NOMO-1 treated with DMSO at 0.1 percent for 48 hours (cell line): ENCODE measurements around the gene AMN.

Experiments
- DNase-seq: peaks from one replicate; lab custom pipeline; 2025; ENCODE audit not compliant: unreplicated experiment; lab: John Stamatoyannopoulos, UW

AMN gene

DNA sequence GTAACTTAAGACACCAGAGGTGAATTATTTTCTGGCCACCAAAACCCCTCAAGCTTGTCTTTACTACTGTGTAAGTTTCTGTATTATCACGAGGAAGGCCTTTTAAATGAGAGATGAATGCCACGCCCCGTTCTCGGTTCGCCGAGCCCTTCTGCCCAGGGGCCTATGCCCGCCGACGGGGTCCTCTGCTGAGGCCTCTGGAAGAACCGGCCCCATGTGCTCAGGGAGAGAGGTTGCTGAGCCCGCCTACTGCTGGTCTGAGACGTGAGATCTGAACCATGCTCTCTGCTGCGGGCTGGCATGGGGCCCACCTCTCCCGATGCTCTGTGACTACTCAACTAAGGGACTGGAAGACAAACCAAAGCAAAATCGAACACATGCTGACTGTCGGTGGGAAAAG, 21.0 kb downstream of the AMN start:
- DNase-seq: no peak

DNA sequence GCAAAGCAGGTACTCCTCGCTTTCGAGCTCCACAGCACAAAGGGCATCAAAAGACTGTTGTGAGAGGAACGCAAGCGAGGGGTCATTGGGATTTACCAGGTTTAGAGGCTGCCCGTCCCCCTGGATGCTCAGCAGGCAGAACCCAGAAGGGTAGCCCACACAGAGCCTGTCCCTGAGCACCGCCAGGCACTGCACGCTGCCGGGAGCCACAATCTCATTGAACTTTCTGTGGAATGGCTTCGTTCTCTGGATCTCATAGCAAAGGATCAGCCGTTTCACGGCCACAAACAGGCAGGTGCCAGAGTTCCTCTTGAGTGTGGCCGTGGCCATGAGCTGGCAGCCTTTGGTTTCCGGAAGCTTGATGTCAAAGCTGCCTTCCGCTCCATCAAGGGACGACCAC, 21.5 kb downstream of the AMN start:
- no peak for DNase-seq

DNA sequence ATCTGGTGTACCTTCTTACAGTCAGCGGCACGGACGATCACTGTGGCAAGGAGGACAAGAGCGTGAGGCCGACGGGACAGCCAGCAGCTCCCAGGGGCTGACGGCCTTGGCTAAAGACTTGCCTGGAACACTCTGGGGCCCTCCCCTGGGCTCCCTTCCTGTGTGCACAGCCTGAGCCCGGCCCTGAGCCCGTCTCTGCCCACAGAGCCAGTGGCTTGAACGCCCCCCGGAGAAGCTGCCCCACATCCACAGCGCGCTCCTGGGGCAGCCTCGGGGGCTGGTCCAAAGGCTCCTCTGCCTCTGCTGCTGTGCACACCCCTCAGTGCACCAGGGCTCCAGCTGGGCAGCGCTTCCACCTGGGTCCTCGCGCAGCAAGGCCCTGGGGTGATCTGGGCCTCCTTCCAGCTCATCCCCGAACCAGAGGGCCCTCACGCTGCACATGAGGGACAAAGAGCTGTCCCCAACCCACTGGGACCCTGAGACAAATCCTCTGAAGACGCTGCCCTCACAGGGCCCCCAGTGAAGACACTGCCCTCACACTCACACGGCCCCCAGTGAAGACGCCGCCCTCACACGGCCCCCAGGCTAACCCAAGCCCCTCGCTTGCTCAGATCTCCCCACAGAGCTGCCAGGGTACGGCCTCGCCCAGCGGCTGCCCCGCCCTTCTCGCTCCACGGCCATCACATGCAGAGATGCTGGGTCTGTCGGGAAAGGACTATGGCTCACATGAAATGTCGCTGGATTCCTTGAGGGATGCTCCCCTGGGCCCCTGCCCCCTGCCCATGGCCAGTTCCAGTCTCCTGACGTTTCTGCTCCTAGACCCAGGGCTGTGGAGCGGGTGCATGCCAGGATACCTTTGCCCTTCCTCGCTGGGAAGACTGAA, 22.2 kb downstream of the AMN start:
- no peak for DNase-seq

DNA sequence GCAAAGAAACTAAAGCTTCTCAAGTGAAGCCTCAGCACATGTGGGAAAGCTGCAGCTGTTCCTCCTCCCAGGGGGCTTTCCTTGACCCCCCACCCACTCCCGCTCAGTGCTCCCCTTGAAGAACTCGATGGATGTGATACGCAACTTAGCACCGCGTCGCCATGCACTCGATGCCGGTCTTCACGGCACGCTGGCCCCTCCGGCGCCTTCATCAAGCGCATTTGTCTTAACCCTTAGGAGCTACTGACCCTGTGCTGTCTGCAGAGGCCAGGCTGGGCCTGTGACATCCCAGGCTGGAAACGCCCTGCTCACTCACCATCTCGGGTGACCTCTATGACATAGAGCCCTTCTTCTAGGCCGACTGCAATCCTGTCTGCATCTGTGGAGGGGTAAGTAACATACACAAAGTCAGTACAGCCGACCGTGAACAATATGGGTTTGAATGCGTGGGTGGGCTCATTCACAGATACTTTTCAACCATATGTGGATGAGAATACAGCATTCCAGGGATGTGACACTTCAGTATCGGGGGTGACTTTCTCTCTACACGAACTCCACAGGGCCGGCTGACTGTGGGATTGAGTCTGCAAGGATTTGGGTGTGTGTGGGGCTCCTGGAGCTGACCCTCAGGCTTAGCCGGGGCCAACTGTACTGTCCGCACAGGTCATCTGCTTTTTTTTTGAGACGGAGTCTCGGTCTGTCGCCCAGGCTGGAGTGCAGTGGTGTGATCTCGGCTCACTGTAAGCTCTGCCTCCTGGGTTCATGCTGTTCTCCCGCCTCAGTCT, 23.1 kb downstream of the AMN start:
- DNase-seq: no peak

DNA sequence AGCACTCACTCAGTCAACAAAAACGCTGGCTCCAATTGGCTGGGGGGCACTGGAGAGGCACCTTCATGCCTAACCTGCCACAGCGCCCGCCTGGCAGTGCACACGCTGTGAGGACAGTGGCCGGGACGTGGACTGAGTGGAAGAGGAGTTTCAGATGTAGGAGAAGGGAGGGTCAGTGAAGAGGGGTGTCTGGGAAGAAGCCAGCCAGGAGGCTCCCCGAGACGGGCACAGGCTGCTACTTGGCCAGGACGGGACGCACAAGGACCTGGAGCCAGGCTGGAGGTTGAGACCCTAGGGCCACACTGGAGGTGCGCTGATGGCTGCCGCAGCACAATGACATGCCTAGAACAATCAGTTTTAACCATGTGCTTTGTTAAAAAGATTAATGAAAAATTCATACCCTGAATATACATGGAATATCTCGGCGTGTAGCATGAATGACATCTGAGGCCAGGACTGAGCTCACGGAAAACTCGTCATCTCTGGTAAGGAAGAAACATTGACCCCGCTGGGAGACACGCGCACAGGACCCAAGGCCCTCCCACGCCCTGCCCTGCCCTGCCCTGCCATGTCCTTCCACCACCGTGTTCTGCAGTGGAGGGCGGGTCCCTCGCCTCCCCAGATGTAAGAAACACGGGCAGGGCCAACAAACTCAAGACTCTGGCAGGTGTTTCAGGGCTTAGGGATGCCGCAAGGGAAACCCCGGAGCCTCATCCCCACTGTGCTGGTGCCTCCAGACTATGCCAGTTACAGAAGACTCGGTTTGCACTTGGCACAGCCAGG, 25.0 kb downstream of the AMN start:
- no peak for DNase-seq

DNA sequence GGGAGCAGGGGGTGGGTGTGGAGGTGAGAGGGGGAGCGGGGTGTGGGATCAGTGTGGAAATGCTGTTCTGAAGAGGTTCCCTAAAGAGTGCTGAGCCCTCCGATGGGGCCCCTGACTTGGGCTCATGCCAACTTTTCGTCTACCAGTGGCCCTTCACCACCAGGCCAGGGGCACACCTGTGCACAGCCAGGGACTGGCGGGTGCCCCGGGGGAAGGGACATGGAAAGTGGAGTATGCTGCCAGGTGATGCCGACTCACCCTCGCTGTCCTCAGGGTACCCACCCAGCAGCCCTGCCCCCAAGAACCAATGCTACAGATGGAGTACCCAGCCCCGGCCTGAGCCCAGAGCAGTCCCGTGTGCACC, 26.2 kb downstream of the AMN start:
- no peak for DNase-seq

DNA sequence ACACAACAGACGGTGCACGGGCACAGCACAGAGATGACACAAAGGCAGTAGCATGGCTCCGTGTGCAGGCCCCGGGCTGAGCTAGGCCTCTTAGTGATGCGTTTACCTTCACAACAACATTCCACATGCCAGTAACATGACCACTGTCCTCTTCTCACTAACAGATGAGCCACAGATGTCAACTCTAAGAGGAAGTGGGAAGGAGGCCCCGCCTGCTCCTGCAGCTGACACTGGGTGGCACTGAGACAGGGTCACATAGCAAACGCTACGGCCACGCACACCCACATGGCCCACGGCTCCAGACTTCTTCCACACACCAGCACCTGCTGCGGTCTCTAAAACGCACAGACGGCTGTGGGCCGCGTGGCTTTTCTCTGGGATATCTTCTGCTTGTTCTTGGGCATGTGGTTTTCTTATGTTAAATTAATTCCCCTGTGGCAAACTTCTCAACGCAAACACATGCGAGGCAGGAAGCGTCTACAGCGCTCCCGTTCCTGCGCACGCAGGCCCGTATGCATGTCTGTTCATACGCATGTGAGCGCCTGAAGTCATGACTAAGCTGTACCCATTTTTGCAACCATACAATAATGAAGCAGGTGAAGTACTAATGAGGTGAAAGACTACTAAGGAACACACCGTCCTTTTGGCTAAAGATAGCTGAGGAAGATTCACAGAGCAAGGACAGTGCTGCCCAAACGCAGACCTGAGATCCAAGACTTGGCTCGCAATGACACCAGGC, 26.8 kb downstream of the AMN start:
- peak; percentile 73 for DNase-seq

DNA sequence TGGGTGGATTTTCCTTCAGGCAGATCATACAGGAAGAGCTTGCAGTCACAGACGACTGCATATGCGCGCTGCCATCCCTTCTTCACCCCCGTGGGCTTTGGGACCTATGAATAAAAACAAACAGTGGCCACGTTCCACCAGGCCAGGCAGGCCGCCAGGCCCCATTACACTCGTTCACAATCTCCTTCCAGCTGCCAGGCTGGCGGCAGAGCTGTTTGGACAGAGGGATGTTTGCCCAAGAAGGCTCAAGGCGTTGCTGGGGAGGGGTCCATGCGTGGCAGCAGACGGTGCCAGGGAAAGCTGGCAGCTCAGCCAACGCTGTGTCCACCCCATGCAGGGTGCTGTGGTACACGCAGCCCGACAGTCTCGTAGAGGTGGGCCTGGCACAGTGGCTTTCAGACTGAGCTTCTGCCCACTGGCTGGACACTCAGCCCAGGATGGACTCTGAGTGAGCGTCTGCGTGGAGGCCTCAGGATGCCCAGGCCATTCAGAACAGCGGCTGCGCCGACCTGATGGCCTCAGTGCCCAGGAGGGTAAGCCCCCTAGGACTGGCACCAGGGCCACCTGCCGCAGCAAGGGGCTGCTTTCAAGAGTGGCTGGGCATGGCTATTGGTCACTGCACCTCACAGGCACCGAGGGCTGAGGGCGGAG, 27.5 kb downstream of the AMN start:
- DNase-seq: no peak

DNA sequence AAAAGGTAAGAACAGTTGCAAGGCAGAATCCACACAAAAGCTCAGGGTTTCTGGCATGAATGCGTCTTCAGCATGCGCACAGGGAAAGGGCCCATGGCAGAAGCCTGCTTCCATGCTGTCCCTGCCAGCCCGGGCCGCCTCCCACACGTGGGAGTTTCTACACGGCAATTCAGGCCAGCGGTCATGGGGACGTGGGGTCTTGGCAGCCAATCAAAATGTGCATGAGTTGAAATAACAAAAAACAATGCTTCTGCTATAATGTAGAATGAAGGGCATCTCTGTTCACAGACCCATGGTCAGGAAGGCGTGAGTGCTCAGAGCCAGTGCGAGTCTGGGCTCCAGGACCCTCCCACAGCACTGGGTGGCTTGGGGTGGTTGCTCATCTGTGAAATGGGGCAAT, 28.6 kb downstream of the AMN start:
- no peak for DNase-seq

DNA sequence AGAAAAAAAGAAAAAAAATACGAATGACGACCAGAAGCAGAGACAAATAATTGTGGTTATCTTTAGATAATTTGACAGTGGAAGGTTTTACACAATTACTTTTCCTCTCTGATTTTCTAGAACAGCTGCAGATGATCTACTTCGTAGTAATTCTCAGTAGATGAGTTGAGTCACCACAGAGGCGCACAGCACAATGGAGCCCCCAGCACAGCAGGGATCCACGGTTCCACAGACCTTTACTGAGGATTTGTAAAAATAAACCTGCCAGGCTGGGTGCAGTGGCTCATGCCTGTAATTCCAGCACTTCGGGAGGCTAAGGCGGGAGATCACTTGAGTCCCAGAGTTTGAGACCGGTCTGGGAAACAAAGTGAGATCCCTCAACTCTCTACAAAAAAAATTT, 29.3 kb downstream of the AMN start:
- DNase-seq: no peak

DNA sequence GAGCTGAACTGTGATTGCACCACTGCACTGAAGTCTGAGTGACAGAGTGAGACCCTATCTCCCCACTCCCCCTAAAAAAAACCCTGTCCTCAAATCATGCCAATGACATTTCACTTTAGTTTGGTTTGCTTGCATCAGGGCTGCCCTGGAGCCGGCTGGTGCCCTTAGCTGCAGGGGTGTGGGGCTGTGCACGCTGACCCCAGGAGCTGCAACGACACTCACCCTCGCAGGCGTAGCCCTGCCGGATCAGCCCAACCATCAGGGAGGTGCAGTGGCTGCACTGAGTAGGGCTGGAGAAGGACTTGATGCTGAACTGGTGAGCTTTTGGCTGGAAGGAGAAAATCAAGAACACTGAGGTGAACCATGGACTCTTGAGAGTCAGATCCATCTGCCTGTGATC, 29.8 kb downstream of the AMN start:
- DNase-seq: no peak

DNA sequence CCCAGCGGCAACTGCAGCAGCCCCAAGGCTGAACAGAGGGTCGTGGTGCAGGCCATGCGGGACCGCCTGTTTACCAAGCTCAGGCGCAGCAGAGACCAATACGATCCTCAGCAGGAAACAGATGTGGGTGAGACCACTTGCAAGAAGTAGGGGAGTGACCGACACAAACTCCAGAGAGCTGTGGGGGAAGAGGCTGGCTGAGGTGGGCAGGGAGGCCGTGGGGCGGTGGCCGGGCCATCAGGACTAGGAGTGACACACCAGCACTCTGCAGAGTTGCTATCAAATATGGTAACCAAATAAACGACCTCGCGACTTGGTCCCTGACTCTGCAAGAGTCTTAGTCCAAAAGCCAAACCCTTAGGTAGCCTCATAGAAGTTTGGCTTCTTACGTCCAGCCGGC, 30.6 kb downstream of the AMN start:
- DNase-seq: no peak

DNA sequence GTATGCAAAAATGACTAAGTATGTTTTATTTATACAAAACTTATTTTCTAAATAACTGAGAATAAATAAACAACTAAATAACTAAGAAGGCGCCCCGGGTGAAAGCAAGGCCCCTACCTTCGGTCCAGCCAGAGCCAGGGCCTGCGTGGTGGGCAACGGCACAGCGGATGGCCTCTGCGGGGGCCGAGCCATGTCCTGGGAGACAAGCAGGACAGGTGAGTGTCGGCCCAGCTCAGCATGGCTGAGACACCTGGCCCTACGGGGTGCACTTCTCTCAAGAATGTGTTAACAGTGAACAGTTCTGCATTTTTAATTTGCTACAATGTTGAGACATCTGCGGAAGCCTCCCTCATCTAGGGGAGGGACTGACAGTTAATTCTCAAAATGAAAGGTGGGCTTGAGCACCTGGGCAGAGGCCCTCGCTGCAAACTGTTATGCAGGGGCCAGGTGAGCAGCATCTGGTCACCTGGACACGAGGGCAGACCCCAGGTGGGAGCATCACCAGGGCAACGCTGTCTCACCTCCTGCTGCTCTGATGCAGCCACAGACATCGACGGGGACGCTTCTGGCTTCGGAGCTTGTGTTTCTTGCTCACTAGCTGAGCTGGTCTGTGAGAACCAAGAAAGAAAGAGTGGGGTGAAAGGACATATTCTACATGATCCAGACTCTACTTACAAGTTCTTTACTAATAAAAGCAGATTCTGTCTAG, 31.8 kb downstream of the AMN start:
- no peak for DNase-seq

DNA sequence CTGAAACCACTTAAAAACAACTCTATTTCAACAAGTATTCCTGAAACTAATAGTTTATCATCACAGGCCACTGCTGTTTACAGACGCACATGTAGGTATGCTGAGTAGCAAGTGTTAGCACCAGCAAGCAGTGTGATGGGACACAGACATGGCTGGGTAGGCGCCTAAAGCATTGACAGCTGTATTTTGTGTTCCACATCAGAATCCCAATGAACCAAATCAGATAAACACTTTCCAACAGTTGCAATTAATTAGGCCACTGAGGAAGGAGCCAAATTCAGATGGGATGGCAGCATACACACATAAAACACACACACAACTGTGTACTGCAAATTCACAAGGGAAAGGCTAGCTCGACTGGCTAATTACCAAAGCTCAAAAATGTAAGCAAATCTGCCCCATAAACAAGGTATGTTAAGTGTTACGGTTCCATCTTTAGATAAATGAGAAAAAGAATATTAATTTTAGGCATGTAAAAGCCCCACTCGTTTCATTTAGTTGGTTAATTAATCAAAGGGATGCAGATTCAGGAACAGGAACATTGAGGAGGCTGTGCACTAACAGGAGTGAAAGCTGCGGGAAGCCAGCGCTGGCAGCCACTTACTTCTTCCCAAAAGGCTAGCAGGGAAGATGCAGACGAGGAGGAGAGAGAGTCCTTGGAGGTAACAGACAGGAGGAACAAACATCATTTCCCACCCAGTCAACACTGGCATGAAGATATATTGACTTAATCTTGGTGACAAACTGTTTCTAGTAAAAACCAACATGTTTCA, 33.4 kb downstream of the AMN start:
- no peak for DNase-seq

DNA sequence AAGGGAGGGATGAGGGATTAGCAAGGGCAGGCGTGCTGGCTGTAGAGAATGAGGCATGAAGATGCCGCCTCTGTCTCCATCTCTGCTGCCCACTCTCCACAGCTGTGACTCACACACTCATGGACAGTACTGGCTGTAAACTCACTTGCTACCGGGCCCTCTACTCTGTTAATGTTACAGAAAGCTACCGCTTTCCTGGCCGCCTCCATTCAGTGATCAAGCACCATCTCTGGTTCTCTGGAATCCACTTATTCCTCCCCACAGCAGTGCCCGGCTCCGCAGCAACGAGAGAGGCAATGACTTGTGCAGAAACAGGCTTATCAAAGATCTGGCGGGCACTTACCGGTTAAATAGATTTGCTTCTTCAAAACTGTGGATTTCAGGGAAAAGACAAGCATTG, 34.8 kb downstream of the AMN start:
- DNase-seq: no peak

DNA sequence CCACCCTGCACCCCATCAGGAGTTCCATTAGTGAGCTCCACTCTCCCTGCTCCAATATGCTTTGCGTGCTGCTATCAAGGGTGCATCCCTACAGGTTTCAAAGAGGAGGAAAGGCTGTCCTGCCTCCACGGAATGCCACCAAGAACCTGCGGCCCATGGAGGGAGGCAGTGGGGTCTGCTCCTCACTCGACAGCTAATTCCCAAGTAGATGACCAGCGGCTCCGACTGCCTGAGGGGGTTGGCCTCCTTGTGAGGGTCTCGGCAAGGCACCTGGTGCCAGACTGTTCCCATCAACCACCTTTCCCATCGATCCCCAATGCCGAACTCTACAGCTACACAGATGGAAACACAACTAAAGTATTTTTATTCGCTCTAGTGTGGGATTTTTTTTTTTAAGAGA, 36.0 kb downstream of the AMN start:
- no peak for DNase-seq

DNA sequence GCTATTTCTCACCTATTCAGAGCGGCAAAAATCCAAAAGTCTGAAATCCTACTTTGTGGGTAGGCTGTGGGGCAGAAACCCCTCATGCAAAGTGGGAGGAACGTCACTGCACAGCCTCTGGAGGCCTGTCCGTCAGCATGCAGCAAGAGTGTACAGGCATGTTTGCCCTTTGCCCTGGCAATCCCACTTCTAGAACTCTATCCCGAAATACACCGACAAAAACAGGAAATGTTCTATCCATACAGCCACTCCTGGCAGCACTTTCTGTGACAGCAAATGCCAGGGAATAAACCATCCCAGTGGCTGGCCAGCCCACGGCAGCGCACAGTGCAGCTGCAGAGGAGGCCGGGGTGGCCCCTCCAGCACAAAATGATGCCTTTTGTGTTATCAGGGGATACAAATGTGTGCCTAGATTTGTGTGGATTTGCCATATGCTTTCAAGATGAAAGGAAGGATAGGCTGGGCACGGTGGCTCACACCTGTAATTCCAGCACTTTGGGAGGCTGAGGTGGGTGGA, 39.7 kb downstream of the AMN start:
- DNase-seq: no peak

DNA sequence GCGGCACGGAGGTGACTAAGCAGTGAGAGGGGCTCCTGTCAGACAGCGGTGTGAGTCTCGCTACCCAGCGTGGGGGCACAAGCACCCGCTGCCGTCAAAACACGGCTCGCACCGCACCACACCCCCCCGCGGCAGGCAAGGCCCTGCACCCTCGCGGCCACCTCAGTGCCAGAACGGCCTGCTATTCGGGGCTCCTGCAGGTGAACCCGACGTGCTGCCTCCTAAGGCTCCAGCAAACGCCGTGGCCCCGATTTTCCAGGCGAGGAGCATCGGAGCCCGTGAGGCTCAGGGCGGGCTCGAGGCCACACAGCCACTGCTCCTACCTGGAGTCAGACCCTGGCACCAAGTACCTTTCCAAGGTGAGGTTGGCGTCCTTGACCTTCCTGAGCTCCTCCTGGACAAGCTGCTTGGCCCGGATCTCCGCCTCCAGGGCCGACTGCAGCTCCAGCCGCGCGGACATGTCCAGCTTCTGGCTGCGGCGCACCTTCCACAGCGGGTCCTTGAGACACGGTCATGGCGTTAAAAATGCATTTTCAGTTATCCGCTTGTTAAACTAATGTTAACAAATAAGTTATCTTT, 41.8 kb downstream of the AMN start:
- DNase-seq: no peak

DNA sequence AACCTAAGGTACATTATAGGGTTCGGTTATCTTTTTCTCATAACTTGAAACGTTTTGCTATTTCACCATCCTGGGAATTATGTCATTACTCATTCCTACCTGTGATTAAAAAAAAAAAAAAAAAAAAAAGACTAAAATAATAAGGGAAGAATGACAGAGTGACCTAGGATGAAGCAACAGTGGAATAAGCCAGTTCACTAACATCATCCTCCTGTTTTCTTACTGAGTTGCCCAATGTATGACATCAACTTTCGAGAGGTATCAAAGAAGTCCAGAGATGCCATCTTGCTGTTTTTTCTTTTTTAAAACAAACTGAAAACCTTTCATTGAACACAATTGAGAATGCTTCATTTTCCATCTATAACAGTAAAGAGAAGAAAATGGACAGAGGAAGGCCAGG, 42.8 kb downstream of the AMN start:
- DNase-seq: no peak
